Measurements from ENCODE around the gene GAB4. TPM values are rescaled to one million over a fixed set of nuclear protein-coding genes. Genes with fewer than 3 reads are reported as not detected.
"Not testable (repeated sequence)": the region's sequence is repeated elsewhere in the genome, so short reads cannot be mapped to it uniquely, and the experiment has no call there.

GAB4 gene
- not detected for total RNA-seq

DNA sequence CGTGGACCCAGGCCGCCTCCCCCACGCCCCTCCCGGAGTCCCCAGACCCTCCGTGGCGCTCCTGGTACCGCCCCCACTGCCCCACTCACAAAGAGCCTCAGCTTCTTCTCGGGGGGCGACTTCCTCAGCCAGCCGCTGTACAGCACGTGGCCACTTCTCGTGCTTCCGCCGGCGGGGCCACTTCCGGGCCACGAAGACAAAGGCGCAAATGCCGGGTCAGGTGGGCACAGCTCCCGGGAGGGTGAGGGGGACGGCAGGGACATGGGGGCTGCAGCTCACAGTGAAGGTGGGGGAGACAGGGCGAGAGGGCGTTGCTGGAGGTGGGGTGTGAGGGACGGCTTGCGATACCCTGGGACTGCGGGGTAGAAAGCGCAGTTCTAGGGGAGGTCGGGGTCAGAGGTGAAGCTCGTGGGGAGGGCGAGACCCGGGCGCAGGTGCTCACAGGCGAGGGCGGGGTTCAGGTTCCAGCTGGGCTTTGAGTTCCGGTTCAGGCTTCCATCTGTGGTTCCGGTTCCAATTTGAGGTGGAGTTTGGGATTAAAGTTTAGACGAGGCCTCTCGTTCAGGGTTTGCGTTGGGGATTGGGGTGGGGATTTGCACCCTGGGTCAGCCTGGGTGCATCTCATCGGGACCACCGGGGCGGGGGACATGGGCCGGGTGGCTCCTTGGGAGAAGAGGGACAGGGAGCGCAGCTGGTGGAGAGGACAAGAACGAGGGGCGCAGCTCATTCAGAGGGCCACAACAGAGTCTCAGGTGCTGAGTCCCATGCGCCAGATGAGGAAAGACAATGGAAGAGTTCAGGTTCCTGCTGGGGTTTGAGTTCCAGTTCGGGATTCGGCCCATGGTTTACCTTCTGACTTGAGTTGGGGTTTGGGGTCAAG lies at the start of gene GAB4:
TSS of gene GAB4 (minus strand) at position 371 of the 880 bp plus-strand sequence. CDS start at position 263, 108 bp downstream.
- DNase-seq = no peak

DNA sequence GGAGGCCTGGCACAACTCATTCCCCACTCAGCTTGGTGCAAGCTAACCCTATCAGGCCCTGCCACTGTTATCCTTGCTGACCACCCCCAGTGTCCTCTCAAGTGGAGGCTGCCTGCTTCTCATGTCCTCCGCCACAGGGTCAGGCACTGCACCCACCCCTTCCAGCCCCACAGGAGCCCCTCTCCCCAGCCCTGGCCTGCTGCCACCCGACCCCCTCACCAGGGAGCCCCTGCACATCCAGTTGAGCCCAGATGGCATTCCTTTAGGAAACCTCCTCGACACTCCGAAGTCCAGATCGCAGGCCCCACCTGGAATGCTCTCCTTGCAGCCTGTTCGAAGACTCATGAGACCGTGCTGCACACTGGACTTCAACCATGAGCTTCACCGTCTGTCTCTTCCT lies 48.8 kb upstream of the GAB4 start:
- DNase-seq = no peak

DNA sequence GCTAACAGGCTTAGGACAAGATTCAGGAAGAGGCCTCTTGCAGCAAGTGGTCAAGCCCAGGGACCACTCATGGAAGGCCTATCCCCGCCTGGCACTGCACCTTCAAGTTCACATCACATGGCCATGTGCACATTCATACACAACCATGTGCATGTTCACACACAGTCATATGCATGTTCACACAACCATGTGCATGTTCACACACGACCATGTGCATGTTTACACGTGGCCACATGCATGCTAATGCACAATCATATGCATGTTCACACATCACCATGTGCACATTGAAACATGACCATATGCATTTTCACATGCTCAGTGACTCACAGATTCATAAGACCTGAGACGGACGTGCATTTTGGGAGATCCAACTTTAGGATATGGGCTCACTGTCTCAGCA lies 48.0 kb upstream of the GAB4 start:
- no peak for DNase-seq

DNA sequence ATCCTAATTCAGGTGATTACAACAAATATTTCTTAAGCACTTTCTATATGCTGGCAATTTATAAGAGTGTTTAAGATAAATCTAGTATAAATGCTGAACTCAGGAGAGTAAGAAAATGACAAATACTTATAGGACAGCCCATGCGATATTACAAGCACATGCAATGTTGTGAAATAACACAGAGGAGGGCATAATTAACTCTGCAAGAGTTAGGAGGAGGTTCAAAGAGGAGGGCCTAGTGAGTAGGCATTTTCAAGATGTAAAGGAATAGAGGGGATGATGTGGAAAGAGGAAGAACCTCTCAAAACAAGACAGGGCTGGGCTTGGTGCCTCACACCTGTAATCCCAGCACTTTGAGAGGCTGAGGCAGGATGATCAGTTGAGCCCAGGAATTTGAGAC lies 39.6 kb upstream of the GAB4 start:
- no peak for DNase-seq

GRCh38 chr22:17046566-17047348 lies 38.7 kb upstream of the GAB4 start:
- DNase-seq = no peak

GRCh38 chr22:17043521-17043920 lies 35.5 kb upstream of the GAB4 start:
- no peak for DNase-seq

DNA sequence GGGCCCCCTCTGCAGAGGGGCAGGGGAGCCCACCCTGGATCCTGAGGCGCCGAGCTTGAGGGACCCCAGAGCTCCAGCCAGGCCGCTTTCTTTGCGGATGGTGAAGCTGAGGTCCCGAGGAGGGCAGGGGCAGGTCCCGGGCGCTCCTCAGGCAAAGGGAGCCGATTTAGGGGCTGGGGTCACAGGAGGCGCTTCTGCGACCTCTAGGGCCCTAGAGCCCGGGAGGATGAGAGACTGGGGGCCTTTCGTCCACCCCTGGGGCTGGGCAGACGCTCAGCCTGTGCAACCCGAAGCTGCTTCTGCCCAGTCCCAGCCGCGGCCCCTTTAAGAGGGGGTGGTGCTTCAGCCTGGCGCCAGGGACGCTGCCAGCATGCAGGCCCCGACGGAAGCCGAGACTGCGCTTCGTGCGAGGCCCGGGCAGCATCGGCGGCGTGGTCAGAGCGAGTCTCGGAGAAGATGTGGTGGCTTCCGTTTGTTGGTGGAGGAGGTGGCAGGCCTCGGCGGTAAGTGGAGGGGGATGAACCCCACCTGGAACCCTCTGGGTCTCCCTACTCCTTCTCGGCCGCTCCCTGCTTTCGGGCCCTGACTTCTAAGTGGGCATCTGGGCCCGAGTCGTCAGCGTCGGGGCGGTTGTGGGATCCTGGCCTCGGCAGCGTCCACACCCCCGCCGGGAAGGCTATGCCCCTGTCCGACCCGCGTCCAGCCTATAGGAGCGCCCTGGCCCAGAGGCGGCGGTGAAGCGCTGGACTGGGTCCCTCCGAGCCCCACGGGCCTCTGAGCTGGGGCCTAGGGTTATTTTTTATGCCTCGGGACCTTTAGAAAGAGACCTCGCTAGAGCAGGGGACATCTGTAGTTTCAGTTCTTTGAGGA lies 29.1 kb upstream of the GAB4 start:
- not testable (repeated sequence) for DNase-seq

DNA sequence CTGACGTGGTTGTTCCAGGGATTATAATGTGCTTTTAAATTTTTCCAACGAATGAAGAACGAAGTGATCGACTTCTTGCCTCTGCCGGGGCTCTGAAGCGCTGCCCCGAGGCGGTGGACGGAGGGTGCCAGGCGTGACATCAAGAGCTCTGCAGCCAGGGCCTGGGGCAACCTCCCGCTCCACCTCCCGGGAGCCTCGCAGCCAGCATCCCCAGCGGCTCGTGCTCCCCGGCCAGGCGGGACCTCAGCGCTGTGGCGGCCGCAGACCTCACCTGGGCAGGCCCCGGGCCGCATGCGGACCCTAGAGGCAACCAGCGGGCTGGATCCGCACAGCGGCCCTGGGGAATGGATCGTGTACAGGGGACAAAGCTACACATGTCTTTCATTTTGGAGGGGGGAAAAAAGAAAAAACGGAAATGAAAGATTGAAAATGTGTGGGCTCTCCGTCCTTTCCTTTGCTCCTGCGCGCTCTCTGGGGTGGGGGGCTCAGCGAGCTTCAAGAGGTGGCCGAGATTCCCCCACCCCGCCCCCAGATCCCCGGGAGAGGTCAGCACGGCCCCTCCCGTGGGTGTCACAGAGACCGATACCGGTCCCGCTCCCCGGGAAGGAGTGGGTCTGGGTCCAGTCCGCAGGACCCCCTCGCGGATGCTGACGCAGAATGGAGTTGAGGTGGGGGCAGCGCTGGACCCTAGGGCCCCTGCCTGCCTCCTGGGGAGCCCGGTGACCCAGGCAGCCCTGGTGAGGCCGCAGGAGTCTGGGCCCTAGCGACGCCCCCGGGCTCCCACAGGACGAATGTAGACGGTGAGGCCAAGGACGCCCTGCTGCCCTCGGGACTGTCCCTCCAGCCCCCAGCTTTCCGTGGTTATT lies 28.2 kb upstream of the GAB4 start:
- not testable (repeated sequence) for DNase-seq

GRCh38 chr22:17035246-17035645 lies 27.2 kb upstream of the GAB4 start:
- no peak for DNase-seq

DNA sequence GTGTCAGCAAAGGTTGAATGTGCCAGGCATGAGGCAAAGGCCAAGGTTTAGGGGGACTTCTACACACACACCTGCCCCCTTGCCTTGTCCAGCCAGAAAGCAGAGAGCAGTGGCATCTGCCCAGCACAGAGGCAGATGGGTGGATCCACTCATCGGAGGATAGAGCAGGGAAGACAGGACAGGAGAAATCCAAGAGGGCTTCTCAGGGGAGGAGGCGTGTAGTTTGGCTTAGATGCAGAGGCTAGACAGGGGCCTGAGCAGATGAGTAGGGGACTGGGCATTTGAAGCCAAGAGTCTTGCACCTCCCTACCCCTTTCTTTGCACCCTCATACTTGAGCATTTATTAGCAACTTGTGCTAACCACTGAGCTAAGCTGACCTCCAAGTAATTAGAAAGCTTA lies 26.5 kb upstream of the GAB4 start:
- DNase-seq = not testable (repeated sequence)

- DNase-seq = not testable (repeated sequence)
Observed at GRCh38 chr22:17032277-17032676, 24.3 kb upstream of the GAB4 start.

DNA sequence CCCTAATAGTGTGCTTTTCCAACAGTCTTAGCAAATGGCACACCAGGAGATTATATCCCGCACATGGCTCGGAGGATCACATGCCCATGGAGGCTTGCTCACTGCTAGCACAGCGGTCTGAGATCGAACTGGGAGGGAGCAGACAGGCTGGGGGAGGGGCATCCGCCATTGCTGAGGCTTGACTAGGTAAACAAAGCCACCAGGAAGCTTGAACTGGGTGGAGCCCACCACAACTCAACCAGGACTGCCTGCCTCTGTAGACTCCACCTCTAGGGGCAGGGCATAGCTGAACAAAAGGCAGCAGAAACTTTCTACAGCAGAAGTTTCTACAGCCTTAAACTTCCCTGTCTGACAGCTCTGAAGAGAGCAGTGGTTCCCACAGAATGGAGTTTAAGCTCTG lies 16.4 kb upstream of the GAB4 start:
- not testable (repeated sequence) for DNase-seq

DNA sequence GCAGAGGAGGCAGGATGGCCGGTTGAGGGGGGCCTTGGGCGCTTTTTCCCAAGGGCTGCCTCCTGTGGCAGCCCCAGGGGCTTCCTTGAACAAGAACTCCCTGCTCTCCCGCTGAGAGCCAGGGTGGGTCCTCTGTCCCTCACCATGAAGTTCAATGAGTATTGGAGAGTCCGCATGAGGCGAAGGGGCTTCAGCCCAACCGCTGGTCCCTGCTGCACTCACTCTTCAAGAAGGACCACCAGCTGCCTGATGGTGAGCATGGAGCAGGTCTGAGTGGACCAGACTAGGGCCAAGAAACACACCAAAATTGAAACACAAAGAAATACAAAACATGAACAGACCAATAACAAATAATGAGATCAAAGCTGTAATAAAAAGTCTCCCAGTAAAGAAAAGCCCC lies 7.5 kb upstream of the GAB4 start:
- not testable (repeated sequence) for DNase-seq

GRCh38 chr22:17014101-17014440 lies 6.0 kb upstream of the GAB4 start:
- not testable (repeated sequence) for DNase-seq

- DNase-seq = no peak
Observed at GRCh38 chr22:17013396-17014100, 5.5 kb upstream of the GAB4 start.

DNA sequence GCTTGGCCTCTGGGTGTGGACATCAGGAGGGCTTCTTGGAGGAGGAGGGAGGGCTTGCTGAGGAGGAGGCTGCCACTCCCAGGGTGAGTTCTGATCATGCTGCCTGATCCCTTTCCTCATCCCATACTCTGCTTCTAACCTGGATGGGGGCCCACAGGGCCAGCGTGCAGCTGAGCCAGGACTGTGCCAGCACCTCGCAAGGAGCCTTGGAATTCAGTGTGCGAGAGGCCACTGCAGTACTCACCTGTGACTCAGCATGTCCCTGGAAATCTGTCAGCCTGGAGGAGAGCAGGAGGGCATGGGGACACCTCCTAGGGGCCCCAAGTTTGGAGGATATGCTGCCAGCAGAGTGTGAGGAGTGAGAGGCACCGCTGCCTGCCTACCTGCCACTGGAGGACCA lies 4.2 kb upstream of the GAB4 start:
- no peak for DNase-seq

DNA sequence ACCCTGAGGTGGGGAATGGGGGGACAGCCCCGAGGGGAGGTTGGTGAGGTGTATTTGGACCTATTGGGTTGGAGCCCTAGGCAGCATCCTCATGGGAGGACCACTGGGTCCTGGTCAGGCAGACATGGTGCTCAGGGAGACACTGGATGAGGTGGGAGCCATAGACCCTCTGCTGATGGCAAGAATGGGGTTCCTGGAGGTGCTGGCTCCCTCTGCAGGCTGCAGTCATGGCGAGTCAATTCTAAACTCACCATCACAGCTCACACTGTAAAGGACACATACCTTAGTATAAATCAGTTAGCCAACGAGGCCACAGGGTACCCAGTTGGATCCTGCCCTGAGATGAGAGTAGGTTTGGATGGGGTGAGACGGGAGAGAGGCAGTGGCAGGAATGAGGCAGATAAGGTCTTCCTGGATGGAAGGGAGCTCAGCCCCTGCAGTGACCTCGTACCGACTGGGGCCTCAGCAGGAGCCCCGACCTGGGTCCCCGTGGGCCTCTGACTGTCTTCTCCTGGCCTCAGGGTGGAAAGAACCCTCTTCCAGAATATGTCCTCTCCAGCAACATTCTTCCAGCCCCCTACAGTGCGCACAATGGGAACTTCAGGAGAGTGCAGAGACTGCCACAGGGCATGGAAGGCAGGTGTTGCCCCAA lies 1.7 kb upstream of the GAB4 start:
- DNase-seq = no peak

DNA sequence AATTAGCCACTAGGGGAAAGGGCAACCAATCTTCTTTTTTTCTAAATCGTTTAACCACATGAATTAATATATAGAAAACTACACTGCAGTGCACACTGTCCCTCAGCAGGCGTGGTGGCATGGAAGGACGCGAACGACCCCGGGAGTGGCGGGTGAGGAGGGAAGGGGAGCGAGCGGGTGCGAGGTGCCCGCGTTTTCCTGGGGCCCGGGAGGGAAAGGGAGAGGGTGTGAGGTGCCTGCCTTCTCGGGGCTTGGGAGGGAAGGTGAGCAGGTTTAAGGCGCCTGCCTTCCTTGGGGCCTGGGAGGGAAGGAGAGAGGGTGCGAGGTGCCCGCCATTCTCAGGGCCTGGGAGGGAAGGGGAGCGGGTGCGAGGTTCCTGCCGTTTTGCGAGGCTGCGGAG lies 765 bp downstream of the GAB4 start:
- no peak for DNase-seq

GRCh38 chr22:16989915-16990314 lies 18.1 kb downstream of the GAB4 start:
- DNase-seq = no peak

DNA sequence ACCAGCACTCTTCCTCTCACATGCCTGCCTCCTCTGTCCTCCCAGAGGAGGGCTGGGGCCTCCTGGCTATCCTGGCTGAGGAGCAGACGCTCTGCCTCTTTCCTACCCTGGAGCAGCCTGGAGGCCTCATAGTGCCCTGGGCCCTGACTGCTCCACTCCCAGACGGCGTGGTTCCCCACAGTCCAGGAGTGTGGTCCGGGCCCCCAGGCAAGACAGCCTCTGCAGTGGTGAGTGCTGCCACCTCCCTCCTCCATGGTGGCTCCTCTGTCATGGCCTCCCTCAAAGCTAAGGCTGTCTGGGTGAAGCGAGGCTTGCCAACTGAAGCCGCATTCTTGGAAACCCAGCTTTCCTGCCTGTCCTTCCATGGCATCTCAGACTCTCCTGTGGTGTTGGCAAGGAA lies 19.8 kb downstream of the GAB4 start:
- DNase-seq = no peak

All from skin of body (tissue), 2 donors.